K562 (cell line): ENCODE data around the gene NFKBIA. TPM values are rescaled to one million over a fixed set of nuclear protein-coding genes. Genes with fewer than 3 reads are reported as not detected.

ENCODE experiments used
- ATAC-seq: fragments of 200-7000 bp; cut with Tn5 transposase; 3 replicates; pipeline ENCODE4 v1.9.1; 2020; ENCODE audit warnings: moderate library complexity
- BruUV-seq: library from RNA; stranded (reverse); fragments of 400-500 nt; replicated peaks from 2 replicates; lab custom pipeline; 2021; lab: Mats Ljungman, UMichigan
- CTCF ChIA-PET: fragments of 300-600 bp; formaldehyde crosslinking; extraction: SDS; loops from one replicate; lab custom pipeline; 2021; ENCODE audit warnings: low intra/inter-chr PET ratio; lab: Yijun Ruan, JAX
- POLR2A ChIA-PET: fragments of 300-600, 350-650 bp; sonication (Branson Sonifier 250); formaldehyde crosslinking; extraction: SDS; loops from one replicate; lab custom pipeline; 2021; ENCODE audit warnings: antibody characterized with exemption, inconsistent platforms; lab: Yijun Ruan, JAX
- DNase-seq, 4 experiments: peaks; one replicate each; pipeline versions ENCODE4 v3.0.0 to v3.0.0-alpha.2; 2011 to 2018; ENCODE audit warnings: low spot score in 3 of 4, mixed read lengths in 3 of 4; ENCODE audit errors: extremely low read depth in 1 of 4
- FAIRE-seq: peaks from 2 replicates; lab custom pipeline; 2011; peaks lifted over from hg19 to GRCh38; lab: Jason Lieb, UNC
- H2AFZ ChIP-seq: 2 replicates; pipeline ENCODE4 v1.6.0; 2011; ENCODE audit warnings: low read depth, low read length, control low read depth, inconsistent platforms
- H3K27ac ChIP-seq: fragments of 200-600 bp; 3 replicates; pipeline ENCODE4 v1.8.0; 2011; ENCODE audit warnings: low read depth, mild to moderate bottlenecking, control low read depth, inconsistent platforms, low read length, moderate library complexity, mixed read lengths; ENCODE audit errors: extremely low read depth
- H3K27me3 ChIP-seq, 2 experiments: fragments of 300-600 bp in 1 of 2; 2 replicates in 1 of 2; 3 replicates in 1 of 2; pipeline versions ENCODE4 v1.6.0 to v1.8.0; 2011; ENCODE audit warnings: inconsistent platforms in 2 of 2, low read length in 2 of 2, mild to moderate bottlenecking in 1 of 2, mixed read lengths in 1 of 2, moderate library complexity in 1 of 2; ENCODE audit not compliant: control insufficient read depth in 2 of 2, insufficient read depth in 2 of 2
- H3K36me3 ChIP-seq: fragments of 300-600 bp; 3 replicates; pipeline ENCODE4 v1.8.0; 2011; ENCODE audit warnings: mild to moderate bottlenecking, low read length, inconsistent platforms; ENCODE audit not compliant: control insufficient read depth, insufficient read depth
- H3K4me1 ChIP-seq, 2 experiments: fragments of 200-600 bp in 1 of 2; replicated peaks in 1 of 2; 2 replicates in 1 of 2; 3 replicates in 1 of 2; pipeline versions ENCODE4 v1.5.1 to v1.8.0; 2011; ENCODE audit warnings: inconsistent platforms in 2 of 2, low read length in 2 of 2, mild to moderate bottlenecking in 1 of 2, mixed read lengths in 1 of 2, moderate library complexity in 1 of 2; ENCODE audit not compliant: control insufficient read depth in 2 of 2, insufficient read depth in 2 of 2
- H3K4me2 ChIP-seq: 2 replicates; pipeline ENCODE4 v1.6.1; 2011; ENCODE audit warnings: low read length, control low read depth, inconsistent platforms, mixed read lengths; ENCODE audit not compliant: insufficient read depth
- H3K4me3 ChIP-seq: fragments of 200-600 bp; sonication (generic), shearing (Covaris generic); 2 replicates; pipeline ENCODE4 v1.5.1; 2016; ENCODE audit warnings: control low read depth, inconsistent platforms
- H3K79me2 ChIP-seq: fragments of 200-600 bp; 3 replicates; pipeline ENCODE4 v1.8.0; 2011; ENCODE audit warnings: low read length, inconsistent platforms; ENCODE audit not compliant: control insufficient read depth, insufficient read depth
- H3K9ac ChIP-seq, 2 experiments: 2 replicates each; pipeline versions ENCODE4 v1.6.0 to v1.6.1; 2011; ENCODE audit warnings: low read depth in 2 of 2, low read length in 2 of 2, control low read depth in 1 of 2, inconsistent platforms in 1 of 2, mild to moderate bottlenecking in 1 of 2, mixed read lengths in 1 of 2; ENCODE audit not compliant: insufficient read depth in 1 of 2
- H3K9me1 ChIP-seq: one replicate; pipeline ENCODE4 v1.6.0; 2011; ENCODE audit warnings: inconsistent platforms, mild to moderate bottlenecking, low read length, moderate library complexity; ENCODE audit not compliant: control insufficient read depth, insufficient read depth
- H3K9me3 ChIP-seq: replicated peaks from 2 replicates; pipeline ENCODE4 v1.5.1; 2011; ENCODE audit warnings: low read depth, low read length, inconsistent platforms; ENCODE audit not compliant: control insufficient read depth, insufficient read depth
- H4K20me1 ChIP-seq: replicated peaks from 2 replicates; pipeline ENCODE4 v1.6.1; 2011; ENCODE audit warnings: low read length, inconsistent platforms, mixed read lengths; ENCODE audit not compliant: control insufficient read depth, insufficient read depth
- CCAR2 ChIP-seq: fragments of 200-400 bp; formaldehyde crosslinking; IDR thresholded peaks from 2 replicates; pipeline ENCODE4 v1.6.1; 2017; ENCODE audit warnings: mild to moderate bottlenecking, low read depth, low read length
- FOXA3 ChIP-seq, 2 experiments: fragments of 450-650 bp in 1 of 2; sonication (generic) in 1 of 2; formaldehyde crosslinking; IDR thresholded peaks in 1 of 2; conservative IDR thresholded peaks in 1 of 2; 2 replicates each; pipeline versions ENCODE4 v1.4.0 to v1.8.0; 2020 to 2022; ENCODE audit warnings: mild to moderate bottlenecking in 2 of 2, missing genetic modification reagents in 1 of 2
- KLF16 ChIP-seq: IDR thresholded peaks from 2 replicates; pipeline ENCODE4 v1.6.1; 2016; ENCODE audit warnings: antibody characterized with exemption
- SRF ChIP-seq, 2 experiments: fragments of 250-450, 450-650 bp in 1 of 2; sonication (Bioruptor Pico) in 1 of 2; sonication (generic) in 1 of 2; formaldehyde crosslinking; IDR thresholded peaks; 2 replicates each; pipeline versions ENCODE4 v1.5.0 to v1.5.1; 2020 to 2022; ENCODE audit warnings: mild to moderate bottlenecking in 1 of 2, missing genetic modification reagents in 1 of 2
- WGBS: fragments of 100-300 bp; shearing (Covaris generic); methylation state at CpG from one replicate; pipeline ENCODE4 v1.1.6; 2016; ENCODE audit warnings: low coverage, mixed read lengths; ENCODE audit not compliant: insufficient coverage; ENCODE audit errors: missing lambda C conversion rate; 5-methylcytosine and 5-hydroxymethylcytosine counted together
- in situ Hi-C: fragments of 300-500 bp; cut with MboI; formaldehyde crosslinking; loops from 4 replicates; pipeline ENCODE4 v1.15.0; 2018; ENCODE audit warnings: inconsistent platforms, mixed read lengths
- intact Hi-C: fragments of 100-400 bp; cut with micrococcal nuclease; formaldehyde crosslinking; loops from 2 replicates; pipeline ENCODE4 v1.14.2; 2022
- polyA plus RNA-seq, 8 experiments: library from polyadenylated mRNA; depleted of rRNA in 4 of 8; stranded (reverse) in 5 of 8; unstranded in 3 of 8; fragments of >200 nt; fragmentation: Nextera tagmentation in 2 of 8; fragmentation: Illumina TruSeq in 1 of 8; extraction: Ambion mirVana in 2 of 8; extraction: Trizol in 1 of 8; gene quantifications; 2 replicates each; pipeline versions ENCODE4 v1.2.1 to v1.2.3, GENCODE V29; 2011 to 2014; ENCODE audit warnings: inconsistent platforms in 1 of 8, missing spikeins in 1 of 8
- total RNA-seq, 7 experiments: library from RNA; depleted of rRNA in 6 of 7; stranded (reverse); fragments of >200 nt in 6 of 7; fragmentation: Illumina TruSeq in 2 of 7; extraction: Trizol in 2 of 7; gene quantifications; 2 replicates each; pipeline versions ENCODE4 v1.2.1 to v1.2.3, GENCODE V29; 2011 to 2021; ENCODE audit warnings: low replicate concordance in 1 of 7
- TF ChIP-seq, protein P1 (sequence below): fragments of 450-650 bp; IDR thresholded peaks from 2 replicates; pipeline ENCODE4 v1.6.1; 2016; ENCODE audit warnings: low read depth

The NFKBIA gene
- total and polyA plus RNA-seq, 9 of the 15 experiments (the other 6 are each of a cell fraction or from before 2014, with no cell fraction given), result 6.9 to 31.8 (median 18.2) TPM

- H3K9me1 ChIP-seq, result no peaks in the 10 kb centered on the region
- H3K79me2 ChIP-seq, result no peaks in the 10 kb centered on the region
- no peak overlapping the region for H3K4me3 ChIP-seq
- no peaks in the 10 kb centered on the region for H3K4me1 ChIP-seq
- H3K27ac ChIP-seq, result no peak overlapping the region
- ATAC-seq (no peak), FAIRE-seq (no peak), DNase-seq (no peak)
- H3K9ac ChIP-seq, result no peak overlapping the region
- POLR2A ChIA-PET, result interaction anchor here (0.9 kb wide), 1 partner anchor 257 kb away, joined by 3 read pairs; no protein-coding TSS in a partner anchor
- in situ Hi-C loops (no loop called here), intact Hi-C loops (no loop called here)
- H3K9me3 ChIP-seq, result no peaks in the 10 kb centered on the region
- TF ChIP-seq CCAR2 (no peak), FOXA3 (CRISPR knock-in tag; conservative IDR thresholded peaks at IDR 0.05 in 1 of 2, IDR thresholded peaks at IDR 0.05 in 1 of 2) (no peak), SRF (CRISPR knock-in tag; IDR thresholded peaks at IDR 0.05) (no peak), KLF16 (no peak)
- TF ChIP-seq, protein P1, sequence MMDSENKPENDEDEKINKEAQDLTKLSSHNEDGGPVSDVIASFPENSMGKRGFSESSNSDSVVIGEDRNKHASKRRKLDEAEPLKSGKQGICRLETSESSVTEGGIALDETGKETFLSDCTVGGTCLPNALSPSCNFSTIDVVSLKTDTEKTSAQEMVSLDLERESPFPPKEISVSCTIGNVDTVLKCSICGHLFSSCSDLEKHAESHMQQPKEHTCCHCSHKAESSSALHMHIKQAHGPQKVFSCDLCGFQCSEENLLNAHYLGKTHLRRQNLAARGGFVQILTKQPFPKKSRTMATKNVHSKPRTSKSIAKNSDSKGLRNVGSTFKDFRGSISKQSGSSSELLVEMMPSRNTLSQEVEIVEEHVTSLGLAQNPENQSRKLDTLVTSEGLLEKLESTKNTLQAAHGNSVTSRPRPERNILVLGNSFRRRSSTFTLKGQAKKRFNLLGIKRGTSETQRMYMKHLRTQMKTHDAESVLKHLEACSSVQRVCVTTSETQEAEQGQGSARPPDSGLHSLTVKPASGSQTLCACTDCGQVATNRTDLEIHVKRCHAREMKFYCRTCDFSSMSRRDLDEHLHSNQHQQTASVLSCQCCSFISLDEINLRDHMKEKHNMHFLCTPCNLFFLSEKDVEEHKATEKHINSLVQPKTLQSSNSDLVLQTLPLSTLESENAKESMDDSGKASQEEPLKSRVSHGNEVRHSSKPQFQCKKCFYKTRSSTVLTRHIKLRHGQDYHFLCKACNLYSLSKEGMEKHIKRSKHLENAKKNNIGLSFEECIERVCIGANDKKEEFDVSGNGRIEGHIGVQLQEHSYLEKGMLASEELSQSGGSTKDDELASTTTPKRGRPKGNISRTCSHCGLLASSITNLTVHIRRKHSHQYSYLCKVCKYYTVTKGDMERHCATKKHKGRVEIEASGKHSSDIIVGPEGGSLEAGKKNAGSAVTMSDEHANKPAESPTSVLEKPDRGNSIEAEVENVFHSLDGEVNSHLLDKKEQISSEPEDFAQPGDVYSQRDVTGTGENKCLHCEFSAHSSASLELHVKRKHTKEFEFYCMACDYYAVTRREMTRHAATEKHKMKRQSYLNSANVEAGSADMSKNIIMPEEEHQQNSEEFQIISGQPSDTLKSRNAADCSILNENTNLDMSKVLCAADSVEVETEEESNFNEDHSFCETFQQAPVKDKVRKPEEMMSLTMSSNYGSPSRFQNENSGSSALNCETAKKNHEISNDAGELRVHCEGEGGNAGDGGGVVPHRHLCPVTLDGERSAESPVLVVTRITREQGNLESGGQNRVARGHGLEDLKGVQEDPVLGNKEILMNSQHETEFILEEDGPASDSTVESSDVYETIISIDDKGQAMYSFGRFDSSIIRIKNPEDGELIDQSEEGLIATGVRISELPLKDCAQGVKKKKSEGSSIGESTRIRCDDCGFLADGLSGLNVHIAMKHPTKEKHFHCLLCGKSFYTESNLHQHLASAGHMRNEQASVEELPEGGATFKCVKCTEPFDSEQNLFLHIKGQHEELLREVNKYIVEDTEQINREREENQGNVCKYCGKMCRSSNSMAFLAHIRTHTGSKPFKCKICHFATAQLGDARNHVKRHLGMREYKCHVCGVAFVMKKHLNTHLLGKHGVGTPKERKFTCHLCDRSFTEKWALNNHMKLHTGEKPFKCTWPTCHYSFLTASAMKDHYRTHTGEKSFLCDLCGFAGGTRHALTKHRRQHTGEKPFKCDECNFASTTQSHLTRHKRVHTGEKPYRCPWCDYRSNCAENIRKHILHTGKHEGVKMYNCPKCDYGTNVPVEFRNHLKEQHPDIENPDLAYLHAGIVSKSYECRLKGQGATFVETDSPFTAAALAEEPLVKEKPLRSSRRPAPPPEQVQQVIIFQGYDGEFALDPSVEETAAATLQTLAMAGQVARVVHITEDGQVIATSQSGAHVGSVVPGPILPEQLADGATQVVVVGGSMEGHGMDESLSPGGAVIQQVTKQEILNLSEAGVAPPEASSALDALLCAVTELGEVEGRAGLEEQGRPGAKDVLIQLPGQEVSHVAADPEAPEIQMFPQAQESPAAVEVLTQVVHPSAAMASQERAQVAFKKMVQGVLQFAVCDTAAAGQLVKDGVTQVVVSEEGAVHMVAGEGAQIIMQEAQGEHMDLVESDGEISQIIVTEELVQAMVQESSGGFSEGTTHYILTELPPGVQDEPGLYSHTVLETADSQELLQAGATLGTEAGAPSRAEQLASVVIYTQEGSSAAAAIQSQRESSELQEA, result no peak
- no peak overlapping the region for H2AFZ ChIP-seq
- no peaks in the 10 kb centered on the region for H3K27me3 ChIP-seq
- 23% methylated on average over 4 of the region's 4 CpGs for WGBS
- no peaks in the 10 kb centered on the region for H4K20me1 ChIP-seq
- CTCF ChIA-PET, result no interaction called here
- no peaks in the 10 kb centered on the region for H3K36me3 ChIP-seq
- no peak overlapping the region for H3K4me2 ChIP-seq
- no TSS peak for BruUV-seq
Measured at GRCh38 chr14:35441160-35441559, 36.6 kb upstream of the NFKBIA start.
